H9 (cell line): ENCODE data around the gene RAMP3. TPM values are rescaled to one million over a fixed set of nuclear protein-coding genes. Genes with fewer than 3 reads are reported as not detected.

Experiments used
- DNase-seq: peaks from one replicate; pipeline ENCODE4 v3.0.0-alpha.2; 2017
- H2AFZ ChIP-seq: one replicate; pipeline ENCODE4 v1.6.1; 2013; ENCODE audit warnings: mild to moderate bottlenecking, low read length, control low read depth, moderate library complexity
- H2AK5ac ChIP-seq: 2 replicates; pipeline ENCODE4 v1.6.1; 2013; ENCODE audit warnings: low read length, control low read depth, mixed read lengths; ENCODE audit not compliant: insufficient read length
- H2BK120ac ChIP-seq: one replicate; pipeline ENCODE4 v1.6.1; 2013; ENCODE audit warnings: low read depth, mild to moderate bottlenecking, low read length, control low read depth, inconsistent platforms; ENCODE audit not compliant: poor library complexity, severe bottlenecking
- H2BK12ac ChIP-seq: 2 replicates; pipeline ENCODE4 v1.6.1; 2013; ENCODE audit warnings: low read length, control low read depth, mixed read lengths, low read depth; ENCODE audit not compliant: insufficient read length
- H2BK15ac ChIP-seq: 2 replicates; pipeline ENCODE4 v1.6.1; 2013; ENCODE audit warnings: low read depth, low read length, control low read depth
- H2BK20ac ChIP-seq: one replicate; pipeline ENCODE4 v1.6.1; 2013; ENCODE audit warnings: low read depth, mild to moderate bottlenecking, low read length, control low read depth, inconsistent platforms; ENCODE audit not compliant: poor library complexity, severe bottlenecking
- H2BK5ac ChIP-seq: 2 replicates; pipeline ENCODE4 v1.6.1; 2013; ENCODE audit warnings: low read length, control low read depth, mixed read lengths; ENCODE audit not compliant: insufficient read length
- H3K14ac ChIP-seq: 2 replicates; pipeline ENCODE4 v1.6.1; 2013; ENCODE audit warnings: low read length, control low read depth; ENCODE audit not compliant: insufficient read depth
- H3K18ac ChIP-seq: 2 replicates; pipeline ENCODE4 v1.6.1; 2013; ENCODE audit warnings: low read depth, mild to moderate bottlenecking, mixed read lengths, low read length, control low read depth; ENCODE audit not compliant: insufficient read length
- H3K23ac ChIP-seq: 2 replicates; pipeline ENCODE4 v1.6.1; 2013; ENCODE audit warnings: low read length, control low read depth, mixed read lengths, low read depth; ENCODE audit not compliant: insufficient read length
- H3K23me2 ChIP-seq: 2 replicates; pipeline ENCODE4 v1.6.1; 2013; ENCODE audit warnings: low read depth, mild to moderate bottlenecking, mixed read lengths, low read length, control low read depth; ENCODE audit not compliant: insufficient read length, poor library complexity, severe bottlenecking
- H3K27ac ChIP-seq: 2 replicates; pipeline ENCODE4 v1.5.1; 2013; ENCODE audit warnings: low read length, control low read depth, mixed read lengths, low read depth; ENCODE audit not compliant: insufficient read length
- H3K27me3 ChIP-seq: 2 replicates; pipeline ENCODE4 v1.6.1; 2013; ENCODE audit warnings: low read length, control low read depth, inconsistent platforms; ENCODE audit not compliant: insufficient read depth
- H3K4ac ChIP-seq: 2 replicates; pipeline ENCODE4 v1.6.1; 2013; ENCODE audit warnings: low read depth, mild to moderate bottlenecking, control low read depth, inconsistent platforms, low read length, moderate library complexity
- H3K4me1 ChIP-seq: 2 replicates; pipeline ENCODE4 v1.6.1; 2013; ENCODE audit warnings: low read length, control low read depth, inconsistent platforms; ENCODE audit not compliant: insufficient read depth
- H3K4me2 ChIP-seq: 2 replicates; pipeline ENCODE4 v1.6.1; 2013; ENCODE audit warnings: low read length, control low read depth, mixed read lengths; ENCODE audit not compliant: insufficient read length, insufficient read depth
- H3K56ac ChIP-seq: 2 replicates; pipeline ENCODE4 v1.6.1; 2013; ENCODE audit warnings: low read depth, mild to moderate bottlenecking, mixed read lengths, low read length, control low read depth; ENCODE audit not compliant: insufficient read length
- H3K79me1 ChIP-seq: 2 replicates; pipeline ENCODE4 v1.6.1; 2013; ENCODE audit warnings: low read depth, mild to moderate bottlenecking, moderate library complexity, low read length, control low read depth, inconsistent platforms; ENCODE audit not compliant: insufficient read depth, poor library complexity, severe bottlenecking
- H3K79me2 ChIP-seq: 2 replicates; pipeline ENCODE4 v1.6.1; 2013; ENCODE audit warnings: low read length, control low read depth, inconsistent platforms; ENCODE audit not compliant: insufficient read depth
- H3K9ac ChIP-seq: 2 replicates; pipeline ENCODE4 v1.6.1; 2013; ENCODE audit warnings: low read length, control low read depth, mixed read lengths; ENCODE audit not compliant: insufficient read length; ENCODE audit errors: extremely low read depth
- H3K9me3 ChIP-seq: one replicate; pipeline ENCODE4 v1.6.1; 2013; ENCODE audit warnings: low read depth, low read length, inconsistent platforms; ENCODE audit not compliant: control insufficient read depth
- H3T11ph ChIP-seq: one replicate; pipeline ENCODE4 v1.6.1; 2013; ENCODE audit warnings: mild to moderate bottlenecking, low read length, control low read depth, inconsistent platforms
- H4K20me1 ChIP-seq: one replicate; pipeline ENCODE4 v1.6.1; 2013; ENCODE audit not compliant: control insufficient read depth, insufficient read length, insufficient read depth
- H4K5ac ChIP-seq: 2 replicates; pipeline ENCODE4 v1.6.1; 2013; ENCODE audit warnings: low read depth, mild to moderate bottlenecking, mixed read lengths, low read length, control low read depth; ENCODE audit not compliant: insufficient read length
- H4K8ac ChIP-seq: replicated peaks from 2 replicates; pipeline ENCODE4 v1.6.1; 2013; ENCODE audit warnings: low read length, control low read depth, mixed read lengths, low read depth; ENCODE audit not compliant: insufficient read length
- H4K91ac ChIP-seq: 2 replicates; pipeline ENCODE4 v1.6.1; 2013; ENCODE audit warnings: low read depth, mild to moderate bottlenecking, moderate library complexity, mixed read lengths, low read length, control low read depth; ENCODE audit not compliant: insufficient read length
- H3K27ac Mint-ChIP-seq, 3 experiments: 2 replicates in 2 of 3; 3 replicates in 1 of 3; pipeline ENCODE4 v1.8.0; 2020 to 2021; ENCODE audit warnings: mixed read lengths in 3 of 3, mild to moderate bottlenecking in 1 of 3, moderate library complexity in 1 of 3
- H3K27me3 Mint-ChIP-seq: 2 replicates; pipeline ENCODE4 v1.8.0; 2021; ENCODE audit warnings: low read depth, mild to moderate bottlenecking, moderate library complexity, mixed read lengths
- H3K36me3 Mint-ChIP-seq, 3 experiments: 2 replicates in 2 of 3; 3 replicates in 1 of 3; pipeline ENCODE4 v1.8.0; 2020 to 2021; ENCODE audit warnings: low read depth in 3 of 3, mixed read lengths in 3 of 3; ENCODE audit not compliant: insufficient read depth in 1 of 3
- H3K4me1 Mint-ChIP-seq, 2 experiments: 2 replicates each; pipeline ENCODE4 v1.8.0; 2020; ENCODE audit warnings: mixed read lengths in 2 of 2
- H3K4me3 Mint-ChIP-seq, 2 experiments: 2 replicates in 1 of 2; 3 replicates in 1 of 2; pipeline ENCODE4 v1.8.0; 2020 to 2021; ENCODE audit warnings: mild to moderate bottlenecking in 2 of 2, mixed read lengths in 2 of 2, moderate library complexity in 1 of 2
- H3K9me3 Mint-ChIP-seq, 2 experiments: 2 replicates in 1 of 2; 3 replicates in 1 of 2; pipeline ENCODE4 v1.8.0; 2020; ENCODE audit warnings: mild to moderate bottlenecking in 2 of 2, mixed read lengths in 2 of 2, moderate library complexity in 1 of 2
- CTCF ChIP-seq: fragments of 200-600 bp; sonication (generic); conservative IDR thresholded peaks from 3 replicates; pipeline ENCODE4 v1.8.0; 2021; ENCODE audit warnings: antibody characterized with exemption, mild to moderate bottlenecking
- WGBS: extraction: QIAGEN DNeasy Blood & Tissue Kit; methylation state at CpG from one replicate; pipeline ENCODE4 v1.1.7; 2013; ENCODE audit warnings: missing lambda C conversion rate, low lambda C conversion rate, mixed read lengths; ENCODE audit not compliant: insufficient read length; ENCODE audit errors: extremely low coverage; 5-methylcytosine and 5-hydroxymethylcytosine counted together
- total RNA-seq: library from RNA; stranded (reverse); gene quantifications from 2 replicates; pipeline ENCODE4 v1.2.1, GENCODE V29; 2021

The RAMP3 gene
- total RNA-seq, 1 experiment from 2014 or later, result 0.63 TPM

- Histone ChIP-seq H3K23me2 (no peaks in the 10 kb centered on the region), H4K5ac (no peak overlapping the region), H3T11ph (no peak overlapping the region), H3K56ac (no peak overlapping the region), H3K4me1 (no peaks in the 10 kb centered on the region), H3K9ac (no peak overlapping the region), H2BK5ac (no peak overlapping the region), H3K9me3 (no peaks in the 10 kb centered on the region), H2BK20ac (no peak overlapping the region), H3K4me2 (no peak overlapping the region), H3K14ac (no peak overlapping the region; the same call in 1 of the 2 replicates), H3K79me2 (no peaks in the 10 kb centered on the region), H2AK5ac (no peak overlapping the region), H3K27ac (no peak overlapping the region), H4K8ac (no peak overlapping the region), H4K20me1 (no peaks in the 10 kb centered on the region), H2BK120ac (no peak overlapping the region), H2BK15ac (no peak overlapping the region), H3K4ac (no peak overlapping the region), H3K18ac (no peak overlapping the region), H2AFZ (no peak overlapping the region), H4K91ac (no peak overlapping the region), H3K27me3 (no peaks in the 10 kb centered on the region; the same call in 1 of the 2 replicates), H3K23ac (no peak overlapping the region), H2BK12ac (no peak overlapping the region), H3K79me1 (no peaks in the 10 kb centered on the region)
- no peak for DNase-seq
- peaks cover 30% of the 10 kb centered on the region for H3K27me3 Mint-ChIP-seq
- no peak overlapping the region for H3K4me3 Mint-ChIP-seq
- H3K36me3 Mint-ChIP-seq, result no peaks in the 10 kb centered on the region
- peaks cover 12 to 29% of the 10 kb centered on the region in 2 experiments for H3K4me1 Mint-ChIP-seq
- no peaks in the 10 kb centered on the region for H3K9me3 Mint-ChIP-seq
- H3K27ac Mint-ChIP-seq, result no peak overlapping the region
- TF ChIP-seq CTCF, result no peak
- no CpG with 5 or more reads among the region's 11 CpGs for WGBS
These were observed 59.1 kb downstream of the RAMP3 start for GRCh38 chr7:45216622-45217165.
